IPS DF 6.9 (cell line): Measurements from ENCODE around the gene IRAK2.

Experiments
- DNase-seq: peaks from one replicate; pipeline ENCODE4 v3.0.0-alpha.2; 2013; ENCODE audit warnings: low read depth, low spot score
- H3K27ac ChIP-seq: one replicate; pipeline ENCODE4 v1.5.1; 2013; ENCODE audit warnings: low read length, control low read depth
- H3K27me3 ChIP-seq: 2 replicates; pipeline ENCODE4 v1.6.1; 2013; ENCODE audit warnings: mild to moderate bottlenecking, low read length; ENCODE audit not compliant: control insufficient read depth, insufficient read depth
- H3K36me3 ChIP-seq: 2 replicates; pipeline ENCODE4 v1.6.1; 2013; ENCODE audit warnings: low read length; ENCODE audit not compliant: control insufficient read depth, insufficient read depth
- H3K4me1 ChIP-seq: 2 replicates; pipeline ENCODE4 v1.6.1; 2013; ENCODE audit warnings: low read length; ENCODE audit not compliant: control insufficient read depth, insufficient read depth
- H3K4me3 ChIP-seq: 2 replicates; pipeline ENCODE4 v1.5.1; 2013; ENCODE audit warnings: mild to moderate bottlenecking, low read length
- H3K9me3 ChIP-seq: 2 replicates; pipeline ENCODE4 v1.6.1; 2013; ENCODE audit warnings: low read length, inconsistent platforms; ENCODE audit not compliant: control insufficient read depth, insufficient read depth
- WGBS: extraction: QIAGEN DNeasy Blood & Tissue Kit; methylation state at CpG from one replicate; pipeline ENCODE4 v1.1.7; 2013; ENCODE audit warnings: mixed read lengths, missing lambda C conversion rate; ENCODE audit not compliant: insufficient read length, insufficient coverage; 5-methylcytosine and 5-hydroxymethylcytosine counted together

The IRAK2 gene

DNA sequence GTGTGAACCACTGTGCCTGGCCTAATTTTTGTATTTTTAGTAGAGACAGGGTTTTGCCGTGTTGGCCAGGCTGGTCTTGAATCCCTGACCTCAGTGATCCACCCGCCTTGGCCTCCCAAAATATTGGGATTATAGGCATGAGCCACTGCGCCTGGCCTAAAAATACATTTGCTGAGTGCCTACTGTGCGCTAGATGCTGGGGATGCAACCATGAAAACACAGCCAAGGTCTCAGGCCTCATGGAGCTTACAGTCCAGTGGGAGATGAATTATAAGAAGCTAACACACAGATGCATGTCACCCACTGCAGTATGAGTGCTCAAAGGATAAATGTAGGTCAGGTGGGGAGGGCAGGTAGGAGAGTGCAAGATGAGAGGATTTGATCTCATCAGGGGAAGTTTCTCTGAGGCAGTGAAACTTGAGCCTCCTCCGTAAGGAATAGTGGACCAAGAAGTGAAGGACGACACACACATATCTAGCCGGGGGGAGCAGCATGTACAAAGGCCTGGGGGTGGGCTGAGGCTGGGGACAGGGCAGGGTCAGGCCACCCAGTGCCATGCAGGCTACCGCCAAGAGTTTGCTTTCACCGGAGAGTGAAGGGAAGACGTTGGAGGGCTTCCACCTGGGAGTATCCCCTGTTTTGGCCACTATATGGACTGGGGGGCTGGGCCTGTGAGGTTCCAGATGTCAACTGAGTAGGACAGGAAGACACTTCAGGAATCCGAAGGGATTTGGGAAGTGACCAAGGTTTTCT, 24.3 kb downstream of the IRAK2 start:
- H3K4me1 ChIP-seq, result 0 out of 2 replicates have a peak, but pooled peaks cover 2% of the 10 kb centered on the region
- no peaks in the 10 kb centered on the region for H3K27me3 ChIP-seq
- WGBS, result no CpG with 5 or more reads among the region's 11 CpGs
- no peaks in the 10 kb centered on the region for H3K36me3 ChIP-seq
- DNase-seq, result no peak
- H3K27ac ChIP-seq, result no peak overlapping the region
- H3K9me3 ChIP-seq, result no peaks in the 10 kb centered on the region
- H3K4me3 ChIP-seq, result no peak overlapping the region

DNA sequence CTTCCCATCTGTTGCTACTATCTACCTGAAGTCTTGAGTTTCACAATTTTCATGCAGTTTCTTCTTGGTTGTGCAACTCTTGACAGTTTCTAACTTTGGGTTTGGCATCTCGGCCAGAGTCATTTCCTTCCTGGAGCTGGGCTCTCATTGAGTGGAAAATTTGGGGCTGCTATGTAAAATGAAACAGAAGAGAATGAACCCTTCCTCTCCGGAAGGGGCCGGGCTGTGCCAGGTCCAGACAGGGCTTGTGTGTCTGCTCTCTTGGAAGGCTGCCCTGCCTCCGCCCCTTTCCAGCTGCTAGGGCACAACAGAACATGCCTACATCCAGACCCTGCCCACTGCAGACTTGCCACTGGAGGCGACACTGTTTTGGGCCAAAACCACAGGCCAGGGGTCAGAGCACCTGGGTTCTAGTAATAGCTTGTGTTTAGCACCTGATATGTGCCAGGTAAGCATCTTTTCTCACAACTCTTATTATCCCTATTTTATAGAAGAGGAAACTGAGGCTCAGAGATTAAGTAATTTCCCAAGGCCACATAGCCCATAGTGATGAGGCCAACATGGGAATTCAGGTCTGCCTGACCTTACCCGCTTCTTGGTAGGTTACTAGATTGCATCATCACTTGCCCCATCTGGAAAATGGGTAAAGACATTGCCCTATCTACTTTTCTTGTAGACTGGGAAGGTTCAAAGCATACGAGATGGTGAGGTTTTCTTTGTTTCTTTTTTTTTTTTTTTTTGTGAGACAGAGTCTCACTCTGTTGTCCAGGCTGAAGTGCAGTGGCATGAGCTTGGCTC, 25.0 kb downstream of the IRAK2 start:
- Histone ChIP-seq H3K9me3 (no peaks in the 10 kb centered on the region), H3K4me1 (0 out of 2 replicates have a peak, but pooled peaks cover 2% of the 10 kb centered on the region), H3K27ac (no peak overlapping the region), H3K36me3 (no peaks in the 10 kb centered on the region), H3K4me3 (no peak overlapping the region), H3K27me3 (no peaks in the 10 kb centered on the region)
- no peak for DNase-seq
- no CpG with 5 or more reads among the region's 7 CpGs for WGBS

DNA sequence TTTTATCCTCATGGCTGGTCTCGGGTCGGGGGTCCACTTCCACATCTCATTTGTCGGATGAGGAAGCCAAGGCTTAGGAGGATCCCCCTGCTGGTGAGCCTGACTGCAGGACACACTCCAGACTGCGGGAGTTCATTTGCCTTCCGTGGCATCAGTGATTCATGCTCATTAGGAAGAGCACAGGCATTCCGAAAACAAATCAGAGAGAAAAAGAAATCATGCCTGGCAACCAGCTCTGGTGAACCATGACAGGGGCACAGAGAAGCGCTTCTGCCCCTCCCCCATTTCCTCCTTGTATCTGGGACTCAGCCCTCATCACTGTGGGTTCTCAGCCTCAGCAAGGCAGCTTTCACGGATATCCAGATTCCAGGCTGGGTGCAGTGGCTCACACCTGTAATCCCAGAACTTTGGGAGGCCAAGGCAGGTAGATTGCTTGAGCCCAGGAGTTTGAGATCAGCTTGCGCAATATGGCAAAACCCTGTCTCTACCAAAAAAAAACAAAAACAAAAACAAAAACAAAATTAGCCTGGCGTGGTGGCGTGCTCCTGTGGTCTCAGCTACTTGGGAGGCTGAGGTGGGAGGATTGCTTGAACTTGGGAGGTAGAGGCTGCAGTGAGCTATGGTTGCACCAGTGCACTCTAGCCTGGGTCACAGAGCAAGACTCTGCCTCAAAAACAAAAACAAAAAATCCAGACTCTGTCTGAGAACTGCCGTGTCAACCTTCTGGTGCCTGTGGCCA, 28.4 kb downstream of the IRAK2 start:
- DNase-seq, result no peak
- H3K4me1 ChIP-seq, result 0 out of 2 replicates have a peak, but pooled peaks cover 2% of the 10 kb centered on the region
- no peaks in the 10 kb centered on the region for H3K9me3 ChIP-seq
- no peaks in the 10 kb centered on the region for H3K36me3 ChIP-seq
- H3K27me3 ChIP-seq, result no peaks in the 10 kb centered on the region
- H3K4me3 ChIP-seq, result no peak overlapping the region
- no CpG with 5 or more reads among the region's 12 CpGs for WGBS
- no peak overlapping the region for H3K27ac ChIP-seq

DNA sequence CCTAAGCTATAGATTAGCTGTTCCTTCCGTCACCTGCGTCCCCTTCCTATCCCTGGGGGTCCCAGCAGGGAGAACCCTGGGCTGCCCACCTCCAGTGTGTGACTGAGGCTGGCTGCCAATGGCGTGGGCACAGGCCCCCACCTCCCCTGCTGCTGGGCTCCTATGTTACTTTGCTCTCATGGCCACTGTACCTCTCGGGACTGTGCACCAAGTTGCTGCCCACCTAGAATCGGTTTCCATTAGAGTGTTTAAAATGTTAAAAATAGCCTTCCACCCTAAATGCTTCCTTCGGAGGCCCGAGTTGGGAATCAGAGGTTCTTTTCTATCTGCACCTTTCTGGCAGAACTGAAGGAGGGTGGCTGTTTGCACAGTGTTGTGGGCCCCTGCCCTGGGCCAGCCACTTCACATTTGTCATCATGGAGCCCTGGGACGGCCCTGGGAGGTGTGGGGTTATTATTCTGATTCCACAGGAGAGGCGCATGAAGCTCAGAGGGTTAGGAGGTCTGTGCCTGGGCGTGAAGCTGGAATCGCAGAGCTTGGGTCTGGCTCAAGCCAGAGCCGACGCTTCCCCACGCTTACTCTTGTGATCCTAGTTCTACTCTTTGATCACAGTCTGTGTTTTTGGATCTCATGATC, 29.1 kb downstream of the IRAK2 start:
- H3K27ac ChIP-seq, result no peak overlapping the region
- DNase-seq, result no peak
- H3K36me3 ChIP-seq, result no peaks in the 10 kb centered on the region
- H3K4me3 ChIP-seq, result no peak overlapping the region
- 0 out of 2 replicates have a peak, but pooled peaks cover 2% of the 10 kb centered on the region for H3K4me1 ChIP-seq
- no peaks in the 10 kb centered on the region for H3K27me3 ChIP-seq
- no peaks in the 10 kb centered on the region for H3K9me3 ChIP-seq
- no CpG with 5 or more reads among the region's 14 CpGs for WGBS

GRCh38 chr3:10194328-10195071, 29.8 kb downstream of the IRAK2 start:
- no peaks in the 10 kb centered on the region for H3K36me3 ChIP-seq
- no CpG with 5 or more reads among the region's 11 CpGs for WGBS
- no peaks in the 10 kb centered on the region for H3K9me3 ChIP-seq
- no peak for DNase-seq
- 0 out of 2 replicates have a peak, but pooled peaks cover 2% of the 10 kb centered on the region for H3K4me1 ChIP-seq
- no peak overlapping the region for H3K4me3 ChIP-seq
- H3K27ac ChIP-seq, result no peak overlapping the region
- no peaks in the 10 kb centered on the region for H3K27me3 ChIP-seq

- Histone ChIP-seq H3K4me3 (no peak overlapping the region), H3K9me3 (no peaks in the 10 kb centered on the region), H3K27me3 (no peaks in the 10 kb centered on the region), H3K27ac (no peak overlapping the region), H3K4me1 (0 out of 2 replicates have a peak, but pooled peaks cover 2% of the 10 kb centered on the region), H3K36me3 (no peaks in the 10 kb centered on the region)
- no CpG with 5 or more reads among the region's 12 CpGs for WGBS
- DNase-seq, result no peak
These were observed 30.8 kb downstream of the IRAK2 start for GRCh38 chr3:10195366-10196089.

- DNase-seq, result no peak
- H3K36me3 ChIP-seq, result no peaks in the 10 kb centered on the region
- H3K4me1 ChIP-seq, result 0 out of 2 replicates have a peak, but pooled peaks cover 2% of the 10 kb centered on the region
- no peak overlapping the region for H3K4me3 ChIP-seq
- WGBS, result no CpG with 5 or more reads among the region's 12 CpGs
- no peaks in the 10 kb centered on the region for H3K9me3 ChIP-seq
- no peaks in the 10 kb centered on the region for H3K27me3 ChIP-seq
- no peak overlapping the region for H3K27ac ChIP-seq
These were observed 31.8 kb downstream of the IRAK2 start for GRCh38 chr3:10196389-10197052.

GRCh38 chr3:10198226-10198625, 33.5 kb downstream of the IRAK2 start:
- no peak overlapping the region for H3K27ac ChIP-seq
- no peaks in the 10 kb centered on the region for H3K27me3 ChIP-seq
- no peak for DNase-seq
- H3K4me3 ChIP-seq, result no peak overlapping the region
- H3K4me1 ChIP-seq, result no peaks in the 10 kb centered on the region
- WGBS, result no CpG with 5 or more reads among the region's 4 CpGs
- H3K9me3 ChIP-seq, result no peaks in the 10 kb centered on the region
- H3K36me3 ChIP-seq, result no peaks in the 10 kb centered on the region
